NCI-H1436 treated with DMSO at 0.1 percent for 48 hours (cell line): Measurements from ENCODE around the gene SPRYD4.
"Not testable (repeated sequence)": the region's sequence is repeated elsewhere in the genome, so short reads cannot be mapped to it uniquely, and the experiment has no call there.

Source experiments
- DNase-seq: peaks from one replicate; lab custom pipeline; 2025; lab: John Stamatoyannopoulos, UW

The SPRYD4 gene

DNA sequence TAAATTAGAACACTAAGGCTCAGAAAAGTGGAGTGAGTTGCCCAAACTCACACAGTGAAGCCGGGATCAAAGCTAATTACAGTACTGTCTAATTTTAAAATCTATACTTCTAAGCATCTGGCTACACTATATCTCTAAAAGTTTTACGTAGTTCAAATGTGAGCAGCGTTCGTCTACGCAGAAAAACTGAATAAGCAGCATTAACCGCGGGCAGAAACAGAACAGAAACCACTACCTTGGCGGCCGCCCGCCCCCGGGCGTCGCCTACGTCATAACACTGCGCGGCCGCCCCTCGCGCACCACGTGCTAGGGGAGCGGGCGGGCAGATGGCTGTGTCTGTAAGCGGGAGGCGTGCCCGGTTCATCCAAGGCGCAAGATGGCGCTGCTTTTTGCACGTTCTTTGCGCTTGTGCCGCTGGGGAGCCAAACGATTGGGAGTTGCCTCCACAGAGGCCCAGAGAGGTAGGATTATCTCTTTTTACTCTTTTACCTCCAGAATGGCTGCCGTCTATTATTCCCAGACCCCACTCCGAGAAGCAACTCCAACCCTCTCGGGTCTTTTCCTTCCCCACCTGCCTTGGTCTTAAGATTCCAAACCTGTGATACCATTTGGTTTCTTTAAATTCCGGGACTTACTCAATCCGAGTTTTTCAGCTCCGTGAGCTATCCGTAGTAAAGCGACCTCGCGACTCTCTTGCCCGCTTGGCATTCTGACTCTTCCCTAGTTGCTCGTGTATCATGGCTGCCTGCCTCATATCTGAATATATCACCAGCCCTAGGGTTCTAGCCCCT, at the start of gene SPRYD4:
Gene SPRYD4 (plus strand): TSS at position 363 of the 791 bp plus-strand sequence. CDS start 14 bp downstream, at position 377.
- DNase-seq = peak; percentile 67

DNA sequence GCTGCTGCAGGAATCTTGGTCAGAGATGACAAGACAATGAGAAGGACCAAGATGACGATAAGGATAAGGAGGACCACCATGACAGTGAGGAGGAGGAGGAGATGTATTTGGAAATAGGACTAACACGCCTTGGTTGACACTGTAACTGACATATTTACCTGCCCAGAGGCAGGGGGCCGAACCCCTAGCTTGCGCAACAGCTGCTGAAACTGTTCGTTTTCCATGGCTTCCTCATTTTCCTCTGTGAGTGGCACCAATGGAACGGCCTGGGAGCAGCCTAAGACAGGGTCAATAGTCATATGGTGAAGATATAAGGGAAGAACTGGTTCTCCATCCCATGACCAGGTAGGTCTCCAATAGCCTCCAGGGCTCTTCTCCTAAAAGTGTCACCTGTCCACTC, 48.0 kb upstream of the SPRYD4 start:
- DNase-seq = no peak

DNA sequence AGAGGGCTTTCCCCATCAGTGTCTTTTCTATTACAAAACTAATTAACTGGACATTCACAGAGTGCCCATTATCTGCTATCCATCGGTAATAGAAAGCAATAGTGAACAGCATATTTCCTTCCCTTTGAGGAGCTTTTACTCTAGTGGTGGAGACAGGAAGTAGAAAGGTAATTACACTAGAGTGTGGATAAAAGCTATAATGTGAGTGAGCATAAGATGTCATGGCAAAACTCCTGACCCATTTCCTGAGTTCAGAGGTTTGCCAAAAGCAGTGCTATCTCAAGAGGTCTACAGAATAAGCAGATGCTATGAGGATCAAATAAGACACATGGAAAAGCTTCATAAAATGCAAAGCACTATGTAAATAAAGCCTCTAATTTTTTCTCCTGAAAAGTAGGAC, 43.2 kb upstream of the SPRYD4 start:
- DNase-seq = no peak

DNA sequence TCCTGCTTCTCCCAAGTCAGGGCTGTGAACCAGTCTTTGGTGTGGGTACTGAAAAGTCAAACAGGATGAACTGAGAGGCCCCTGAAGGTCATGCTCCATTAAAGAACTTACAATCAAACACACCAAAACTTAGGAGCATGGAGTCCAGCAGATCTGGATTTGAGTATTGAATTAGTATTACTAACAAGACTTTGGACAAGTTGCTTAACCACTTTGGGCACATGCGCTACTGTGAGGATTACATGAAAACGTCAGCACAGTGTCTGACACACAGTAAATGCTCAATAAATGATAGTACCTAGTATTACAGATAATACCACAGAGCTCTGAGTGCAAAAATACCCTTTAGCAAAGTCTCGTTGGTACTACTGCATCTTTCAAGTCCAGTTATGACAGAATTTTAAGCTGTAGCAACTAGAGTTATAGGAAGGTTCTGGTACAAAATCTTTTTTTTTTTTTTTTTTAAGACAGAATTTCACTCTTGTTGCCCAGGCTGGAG, 42.4 kb upstream of the SPRYD4 start:
- DNase-seq = no peak

DNA sequence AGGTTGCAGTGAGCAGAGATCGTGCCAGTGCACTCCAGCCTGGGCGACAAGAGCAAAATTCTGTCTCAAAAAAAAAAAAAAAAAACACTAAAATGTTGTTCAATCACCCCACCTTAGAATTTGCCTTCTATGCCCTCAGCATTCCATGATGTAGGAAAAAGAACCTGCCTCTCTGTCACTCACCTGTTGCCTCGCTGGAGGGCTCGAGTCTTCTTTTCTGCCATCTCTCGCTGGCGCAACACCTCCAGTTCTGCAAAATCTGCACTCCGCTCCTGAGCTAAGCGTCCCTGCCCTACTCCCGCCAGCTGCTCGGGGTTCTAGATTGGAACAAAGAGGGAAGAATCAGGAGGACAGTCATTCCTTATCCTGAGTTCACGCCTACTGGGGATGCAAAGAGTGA, 37.1 kb upstream of the SPRYD4 start:
- DNase-seq = no peak

DNA sequence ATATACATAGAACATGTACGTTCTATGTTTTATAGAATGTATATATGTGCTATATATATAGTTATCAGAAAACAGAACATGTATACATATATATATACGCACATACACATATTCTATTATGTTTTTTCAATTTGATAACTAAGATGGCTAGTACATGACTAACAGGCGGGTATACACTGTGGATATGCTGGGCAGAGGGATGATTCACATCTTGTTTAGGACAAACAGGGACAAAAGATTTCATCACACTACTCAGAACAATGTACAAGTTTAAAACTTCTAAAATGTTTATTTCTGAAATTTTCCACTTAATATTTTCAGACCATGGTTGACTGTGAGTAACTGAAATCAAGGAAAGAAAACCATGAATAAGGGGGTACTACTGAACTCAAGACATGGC, 36.5 kb upstream of the SPRYD4 start:
- no peak for DNase-seq

DNA sequence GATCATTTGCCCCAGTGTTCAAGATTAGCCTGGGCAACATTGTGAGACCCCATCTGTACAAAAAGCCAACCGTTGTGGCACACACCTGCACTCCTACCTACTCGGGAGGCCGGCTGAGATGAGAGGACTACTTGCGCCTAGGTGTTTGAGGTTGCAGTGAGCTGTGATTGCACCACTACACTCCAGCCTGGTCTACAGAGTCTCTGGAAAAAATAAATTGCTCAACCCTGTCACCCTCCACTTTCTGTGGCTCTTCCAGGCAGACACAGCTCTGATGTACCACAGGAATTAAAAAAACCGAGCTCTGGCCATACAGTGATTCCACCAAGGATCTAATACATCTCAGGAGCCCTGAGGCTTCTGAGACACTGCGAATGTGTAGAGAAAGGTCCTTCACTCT, 33.5 kb upstream of the SPRYD4 start:
- no peak for DNase-seq

DNA sequence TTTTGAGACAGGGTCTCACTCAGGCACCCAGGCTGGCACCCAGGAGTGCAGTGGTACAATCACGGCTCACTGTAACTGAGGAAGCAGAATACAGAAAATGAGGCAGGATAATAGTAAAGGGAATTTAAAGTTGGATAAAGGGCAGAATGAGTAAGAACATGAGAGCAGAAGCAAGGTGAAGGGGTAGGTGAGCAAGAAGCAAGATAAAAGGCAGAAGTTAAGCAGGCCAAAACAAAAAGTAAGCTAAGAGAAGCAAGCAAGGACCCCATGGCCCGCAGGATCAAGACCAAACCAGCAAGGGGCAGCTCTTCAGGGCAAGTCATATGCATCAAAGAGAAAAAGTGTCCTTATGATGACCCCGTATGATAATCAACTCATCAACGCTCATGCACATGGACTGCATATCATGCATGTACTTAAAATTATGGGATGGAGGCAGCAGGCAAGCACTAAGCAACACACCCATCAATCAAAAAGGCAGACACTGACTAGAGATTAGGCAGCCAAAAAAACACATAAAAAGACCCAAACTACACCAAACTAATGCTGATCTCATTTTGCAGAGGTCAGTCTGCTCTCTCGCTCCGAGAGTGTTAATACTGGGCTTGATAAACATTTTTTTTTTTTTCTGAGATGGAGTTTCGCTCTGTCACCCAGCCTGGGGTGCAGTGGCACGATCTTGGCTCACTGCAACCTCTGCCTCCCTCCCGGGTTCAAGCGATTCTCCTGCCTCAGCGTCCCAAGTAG, 30.8 kb upstream of the SPRYD4 start:
- no peak for DNase-seq

DNA sequence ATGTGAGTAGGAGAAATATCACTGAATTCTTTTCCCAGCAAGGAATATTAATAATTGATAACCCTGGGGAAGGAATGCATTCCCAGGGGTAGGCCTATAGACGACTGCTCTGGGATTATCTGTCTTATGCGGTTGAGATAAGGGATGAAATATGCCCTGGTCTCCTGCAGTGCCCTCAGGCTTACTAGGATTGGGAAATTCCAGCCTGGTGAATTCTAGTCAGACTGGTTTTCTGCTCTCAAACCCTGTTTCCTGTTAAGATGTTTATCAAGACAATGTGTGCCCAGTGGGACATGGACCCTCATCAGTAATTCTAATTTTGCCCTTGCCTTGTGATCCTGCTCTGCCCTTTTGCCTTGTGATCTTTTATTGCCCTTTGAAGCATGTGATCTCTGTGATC, 25.2 kb upstream of the SPRYD4 start:
- not testable (repeated sequence) for DNase-seq

DNA sequence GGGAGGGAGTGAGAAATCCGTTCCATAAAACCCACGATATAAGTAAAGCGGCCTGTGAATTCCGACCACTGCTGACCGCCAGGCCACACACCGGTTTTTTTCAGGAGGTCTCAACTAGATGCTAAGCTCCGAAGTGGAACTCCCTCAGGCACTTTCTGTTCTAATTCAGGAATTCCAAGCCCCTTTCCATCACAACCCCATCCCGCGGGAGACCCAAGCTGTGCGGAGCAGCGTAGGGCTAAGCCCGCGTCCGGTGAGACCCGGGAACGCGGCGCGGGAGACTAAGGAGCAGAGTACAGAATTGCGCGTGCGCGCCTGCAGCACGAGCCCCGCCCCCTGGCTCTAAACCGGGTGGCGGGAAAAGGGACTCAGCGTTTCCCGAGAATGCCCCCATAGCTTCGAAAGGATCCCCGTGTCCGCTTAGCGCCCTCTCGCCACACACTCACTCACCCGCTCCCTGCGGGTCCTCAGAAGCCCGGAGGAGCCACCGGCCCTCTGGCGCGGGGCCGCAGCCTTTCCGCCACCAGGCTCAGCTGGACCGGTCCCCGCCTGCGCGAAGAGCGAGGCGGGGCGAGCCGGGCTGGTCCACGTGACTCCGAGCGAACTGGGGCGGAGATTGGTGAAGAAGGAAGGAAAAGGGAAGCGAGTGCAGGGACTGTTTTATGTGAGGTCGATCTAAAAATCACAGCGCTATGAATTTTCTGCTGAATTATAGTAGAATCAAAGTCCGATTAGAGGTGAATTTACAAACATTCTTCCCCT, 19.3 kb upstream of the SPRYD4 start, which contains the start of gene TIMELESS:
Gene TIMELESS (minus strand): TSS at position 567 of the 762 bp plus-strand sequence. CDS start 15,256 bp downstream, outside the sequence.
- DNase-seq = peak; percentile 60

DNA sequence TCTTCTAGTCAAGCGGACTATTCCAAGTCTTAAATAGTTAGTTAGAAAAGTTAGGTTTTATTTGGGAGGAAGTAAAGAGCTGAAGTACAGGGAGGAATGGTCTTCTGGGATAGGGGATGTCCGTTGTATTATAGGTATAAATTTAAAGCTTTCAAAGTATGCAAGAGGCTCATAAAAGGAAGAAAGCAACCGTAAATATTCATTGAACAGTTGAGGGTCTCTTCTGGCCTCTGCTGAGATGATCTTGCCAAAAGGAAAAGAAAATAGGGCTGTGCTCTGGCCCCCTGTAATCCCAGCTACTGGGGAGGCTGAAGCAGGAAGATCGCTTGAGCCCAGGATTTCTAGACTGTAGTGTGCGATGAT, 18.8 kb upstream of the SPRYD4 start:
- DNase-seq = no peak

DNA sequence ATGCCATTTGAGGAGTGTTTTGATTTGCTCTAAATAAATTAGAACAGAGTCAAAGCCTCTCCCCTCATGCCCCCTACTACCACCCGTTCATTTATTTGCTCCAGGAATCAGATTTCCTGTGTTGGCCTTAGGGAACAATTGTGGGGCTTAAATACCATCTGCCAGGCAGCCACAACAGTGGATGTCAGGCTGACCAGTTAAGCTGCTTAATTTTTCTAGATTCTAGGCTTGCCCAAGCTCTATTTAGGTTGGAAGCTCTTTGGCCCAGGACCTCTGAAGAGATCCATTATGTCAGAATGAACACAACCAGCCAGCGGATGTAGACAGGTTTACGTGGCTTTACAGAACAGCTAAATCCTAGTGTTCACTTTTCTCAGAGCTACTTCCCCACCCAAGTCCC, 18.1 kb upstream of the SPRYD4 start:
- DNase-seq = no peak

DNA sequence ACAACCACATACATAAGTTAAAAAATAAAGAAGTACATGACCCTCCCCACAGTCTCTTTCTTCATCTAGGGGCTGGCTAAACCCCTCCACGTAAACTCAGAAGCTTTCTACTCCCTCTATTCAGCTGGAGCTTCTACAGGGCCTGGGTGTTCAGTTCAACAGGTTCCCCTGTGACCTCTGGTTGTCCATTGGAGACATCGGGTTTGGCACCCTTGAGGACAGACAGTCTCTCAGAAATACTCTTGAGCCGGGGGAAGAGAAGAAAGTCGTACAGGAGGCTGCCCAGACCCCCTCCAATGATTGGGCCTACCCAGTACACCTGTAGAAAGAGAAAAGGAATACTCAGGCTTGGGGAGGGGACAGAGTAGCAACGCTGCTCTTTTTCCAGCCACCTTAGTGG, 17.2 kb upstream of the SPRYD4 start:
- DNase-seq = no peak

DNA sequence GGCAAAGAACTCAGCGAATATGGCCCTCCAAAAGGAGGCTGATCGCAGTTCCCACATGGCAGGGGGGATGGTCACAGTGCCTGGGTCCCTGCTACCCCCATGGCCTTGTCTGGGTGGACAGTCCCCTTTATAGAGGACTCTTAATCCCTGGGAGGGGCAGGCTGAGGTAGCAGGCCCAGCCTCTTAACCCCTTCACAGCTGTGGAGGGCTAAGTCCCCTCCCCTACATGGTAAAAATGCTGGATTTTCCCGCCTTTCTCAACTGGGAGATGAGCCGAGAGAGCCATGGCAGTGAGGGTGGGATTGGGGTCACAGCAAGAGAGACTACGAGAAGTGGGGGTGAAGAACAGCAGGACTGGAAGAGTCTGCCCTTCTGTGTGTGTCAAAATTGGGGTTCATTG, 13.8 kb upstream of the SPRYD4 start, which contains the start of gene MIP:
Gene MIP (minus strand): TSS at position 101 of the 400 bp plus-strand sequence. CDS start 44 bp downstream, at position 57.
- no peak for DNase-seq

DNA sequence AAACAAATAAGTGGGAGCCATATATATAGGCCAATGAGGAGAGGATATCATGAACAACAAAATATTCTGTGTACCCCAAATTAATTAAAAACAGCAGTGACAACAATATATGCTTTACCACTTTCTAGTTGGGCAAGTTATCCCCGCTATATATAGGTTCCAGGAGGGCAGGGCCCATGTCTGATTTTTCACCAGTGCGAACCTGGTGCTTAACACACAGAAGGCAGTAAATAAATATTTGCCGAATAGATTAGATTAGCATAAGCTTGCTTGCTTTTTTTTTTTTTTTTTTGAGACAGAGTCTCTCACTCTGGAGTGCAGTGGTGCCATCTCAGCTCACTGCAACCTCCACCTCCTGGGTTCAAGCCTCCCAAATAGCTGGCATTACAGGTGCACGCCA, 10.6 kb upstream of the SPRYD4 start:
- no peak for DNase-seq

DNA sequence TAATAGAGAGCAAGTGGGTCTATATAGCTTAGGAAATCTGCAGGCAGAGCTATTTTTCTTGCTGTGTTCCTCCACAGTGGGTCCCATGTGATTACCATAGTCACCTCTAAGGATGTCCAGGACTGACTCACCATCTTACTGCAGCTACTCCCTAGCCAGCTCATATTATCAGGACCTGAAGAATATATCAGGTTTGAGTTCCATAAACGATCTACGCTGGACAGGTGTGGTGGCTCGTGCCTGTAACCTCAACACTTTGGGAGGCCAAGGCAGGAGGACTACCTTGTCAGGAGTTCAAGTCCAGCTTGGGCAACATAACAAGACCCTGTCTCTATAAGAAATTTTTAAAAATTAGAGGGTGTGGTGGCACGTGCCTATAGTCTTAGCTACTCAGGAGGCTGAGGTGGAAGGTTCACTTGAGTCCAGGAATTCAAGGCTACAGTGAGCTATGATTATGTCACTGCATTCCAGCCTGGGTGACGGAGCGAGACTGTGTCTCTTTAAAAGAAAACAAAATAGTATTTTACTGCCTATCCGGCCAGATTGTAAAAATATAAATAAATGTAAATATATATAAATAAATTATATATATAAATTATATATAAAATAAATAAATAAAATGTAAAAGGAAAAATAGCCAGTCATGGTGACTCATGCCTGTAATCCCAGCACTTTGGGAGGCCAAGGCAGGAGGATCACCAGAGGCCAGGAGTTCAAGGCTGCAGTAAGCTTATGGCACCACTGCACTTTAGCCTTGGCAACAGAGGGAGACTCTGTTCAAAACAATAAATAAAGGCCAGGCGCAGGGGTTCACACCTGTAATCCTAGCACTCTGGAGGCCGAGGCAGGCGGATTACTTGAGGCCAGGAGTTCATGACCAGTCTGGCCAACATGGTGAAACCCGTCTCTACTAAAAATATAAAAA, 6.9 kb upstream of the SPRYD4 start:
- DNase-seq = no peak

DNA sequence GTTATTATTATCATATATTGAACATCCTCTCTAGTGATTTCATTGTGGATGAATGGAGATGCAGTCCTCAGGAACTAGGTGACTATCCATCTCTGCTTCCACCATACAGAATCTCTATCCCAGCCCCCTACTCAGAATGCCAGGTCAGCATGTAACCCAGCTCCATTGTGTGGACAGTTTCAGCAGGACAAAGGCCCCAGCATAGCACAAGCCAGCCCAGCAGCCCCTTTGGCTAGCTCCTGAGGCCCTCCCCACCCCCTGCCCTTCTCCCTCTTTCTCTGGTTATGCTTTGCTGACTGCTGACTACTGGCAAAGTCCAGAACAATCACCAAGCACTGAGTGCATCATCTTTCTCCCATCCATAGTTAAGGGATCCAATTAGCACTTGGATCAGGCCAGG, 5.8 kb upstream of the SPRYD4 start:
- no peak for DNase-seq

DNA sequence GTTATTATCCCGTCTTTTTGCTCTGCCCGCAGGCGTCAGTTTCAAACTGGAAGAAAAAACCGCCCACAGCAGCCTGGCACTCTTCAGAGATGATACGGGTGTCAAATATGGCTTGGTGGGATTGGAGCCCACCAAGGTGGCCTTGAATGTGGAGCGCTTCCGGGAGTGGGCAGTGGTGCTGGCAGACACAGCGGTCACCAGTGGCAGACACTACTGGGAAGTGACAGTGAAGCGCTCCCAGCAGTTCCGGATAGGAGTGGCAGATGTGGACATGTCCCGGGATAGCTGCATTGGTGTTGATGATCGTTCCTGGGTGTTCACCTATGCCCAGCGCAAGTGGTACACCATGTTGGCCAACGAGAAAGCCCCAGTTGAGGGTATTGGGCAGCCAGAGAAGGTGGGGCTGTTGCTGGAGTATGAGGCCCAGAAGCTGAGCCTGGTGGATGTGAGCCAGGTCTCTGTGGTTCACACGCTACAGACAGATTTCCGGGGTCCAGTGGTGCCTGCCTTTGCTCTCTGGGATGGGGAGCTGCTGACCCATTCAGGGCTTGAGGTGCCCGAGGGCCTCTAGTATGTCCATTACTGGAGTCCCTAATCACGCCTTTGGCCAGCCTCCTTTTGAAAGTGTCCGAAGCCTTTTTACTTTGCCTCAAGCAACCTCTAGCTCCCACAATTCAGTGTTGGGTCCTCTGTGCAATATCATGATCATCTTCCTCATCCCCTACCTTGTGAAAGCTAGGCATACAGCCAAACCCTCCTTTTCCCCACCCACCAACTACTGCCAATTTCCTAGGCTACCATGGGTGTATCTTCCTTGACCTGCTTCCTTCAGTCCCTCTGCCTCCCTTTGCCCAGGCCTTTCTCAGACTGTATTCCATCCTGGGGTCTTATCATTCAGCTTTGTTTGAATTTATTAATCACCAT, 891 bp downstream of the SPRYD4 start:
- DNase-seq = no peak

DNA sequence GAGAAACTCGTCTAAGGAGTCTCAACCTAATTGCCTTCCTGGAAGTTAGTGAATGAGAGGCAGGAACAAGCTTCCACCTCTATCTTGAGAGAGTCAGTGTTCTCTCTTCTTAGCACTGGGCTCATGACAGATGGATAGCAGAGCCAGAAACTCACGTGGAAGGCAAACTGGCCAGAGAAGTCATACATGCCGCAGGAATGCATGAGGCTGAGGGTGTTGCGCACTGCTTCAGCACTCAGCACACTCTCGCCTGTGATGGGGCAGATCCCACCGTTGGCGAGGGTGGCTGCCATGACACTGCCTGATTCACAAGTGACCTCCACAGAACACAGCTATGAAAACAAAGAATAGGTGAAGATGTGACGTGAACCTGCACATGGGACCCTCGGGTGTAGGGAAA, 6.0 kb downstream of the SPRYD4 start:
- no peak for DNase-seq

DNA sequence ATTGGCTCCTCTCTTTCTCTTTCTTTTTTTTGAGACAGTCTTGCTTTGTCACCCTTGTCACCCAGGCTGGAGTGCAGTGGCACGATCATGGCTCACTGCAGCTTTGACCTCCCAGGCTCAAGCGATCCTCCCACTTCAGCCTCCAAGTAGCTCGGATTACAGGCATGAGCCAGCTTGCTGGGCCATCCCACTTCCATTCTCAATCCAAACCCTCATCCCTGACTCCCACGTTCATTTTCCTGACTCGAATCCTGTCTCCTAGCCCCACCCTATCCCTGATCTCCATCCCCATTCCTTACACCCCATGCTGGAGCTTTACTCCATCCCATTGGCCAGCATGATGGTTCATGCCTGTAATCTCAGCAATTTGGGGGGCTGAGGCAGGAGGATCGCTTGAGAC, 7.8 kb downstream of the SPRYD4 start:
- DNase-seq = no peak
